ENCODE results near the gene CPT1C. TPM values are rescaled to one million over a fixed set of nuclear protein-coding genes. Genes with fewer than 3 reads are reported as not detected.

CPT1C gene
- total RNA-seq, 1 donor from 2014 or later: 6.1 TPM

- intact Hi-C loops (cut with DNase I): no loop called here
- no peak for TF ChIP-seq CTCF (IDR thresholded peaks at IDR 0.05)
- no peak for ATAC-seq
These were observed 8.4 kb downstream of the CPT1C start for GRCh38 chr19:49699364-49699763.

GRCh38 chr19:49700563-49700962 lies 9.6 kb downstream of the CPT1C start:
- H3K4me1 ChIP-seq: no peaks in the 10 kb centered on the region
- no peak overlapping the region for H3K4me3 ChIP-seq
- DNase-seq (no peak), ATAC-seq (peak; percentile 30)
- H3K27me3 ChIP-seq: no peaks in the 10 kb centered on the region
- intact Hi-C loops (cut with DNase I): no loop called here
- no peaks in the 10 kb centered on the region for H3K36me3 ChIP-seq
- no peak overlapping the region for H3K27ac ChIP-seq
- no peak for TF ChIP-seq CTCF (IDR thresholded peaks at IDR 0.05)
- no peaks in the 10 kb centered on the region for H3K9me3 ChIP-seq

More at GRCh38 chr19:49699364-49699763, 8.4 kb downstream of the CPT1C start:
- no peaks in the 10 kb centered on the region for H3K36me3 ChIP-seq
- no peaks in the 10 kb centered on the region for H3K4me1 ChIP-seq
- H3K27me3 ChIP-seq: no peaks in the 10 kb centered on the region
- no peak overlapping the region for H3K4me3 ChIP-seq
- no peak for DNase-seq
- H3K27ac ChIP-seq: no peak overlapping the region
- H3K9me3 ChIP-seq: no peaks in the 10 kb centered on the region

- ATAC-seq (peak; percentile 28), DNase-seq (no peak)
- Histone ChIP-seq H3K4me3 (no peak overlapping the region), H3K27ac (no peak overlapping the region), H3K9me3 (no peaks in the 10 kb centered on the region), H3K36me3 (no peaks in the 10 kb centered on the region), H3K27me3 (no peaks in the 10 kb centered on the region), H3K4me1 (no peaks in the 10 kb centered on the region)
- intact Hi-C loops (cut with DNase I): no loop called here
- no peak for TF ChIP-seq CTCF (IDR thresholded peaks at IDR 0.05)
These were observed 10.4 kb downstream of the CPT1C start for GRCh38 chr19:49701271-49701786.

- intact Hi-C loops (cut with DNase I): no loop called here
These were observed 14.1 kb downstream of the CPT1C start for GRCh38 chr19:49704888-49705642.

GRCh38 chr19:49705919-49706318 lies 15.0 kb downstream of the CPT1C start:
- DNase-seq (no peak), ATAC-seq (peak; percentile 22)

More at GRCh38 chr19:49704888-49705642, 14.1 kb downstream of the CPT1C start:
- peak; percentile 10 for ATAC-seq
- Histone ChIP-seq H3K27me3 (no peaks in the 10 kb centered on the region), H3K4me1 (no peaks in the 10 kb centered on the region), H3K36me3 (no peaks in the 10 kb centered on the region), H3K4me3 (no peak overlapping the region), H3K9me3 (no peaks in the 10 kb centered on the region), H3K27ac (no peak overlapping the region)
- no peak for DNase-seq
- TF ChIP-seq CTCF (IDR thresholded peaks at IDR 0.05): no peak

More at GRCh38 chr19:49705919-49706318, 15.0 kb downstream of the CPT1C start:
- Histone ChIP-seq H3K9me3 (no peaks in the 10 kb centered on the region), H3K27ac (no peak overlapping the region), H3K36me3 (no peaks in the 10 kb centered on the region), H3K27me3 (no peaks in the 10 kb centered on the region), H3K4me1 (no peaks in the 10 kb centered on the region), H3K4me3 (no peak overlapping the region)
- TF ChIP-seq CTCF (IDR thresholded peaks at IDR 0.05): no peak
- intact Hi-C loops (cut with DNase I): no loop called here

Measured in upper lobe of right lung (tissue), 1 donor.